Type B pancreatic cell (in vitro differentiated cells): ENCODE data around the gene EDRF1. TPM values are rescaled to one million over a fixed set of nuclear protein-coding genes. Genes with fewer than 3 reads are reported as not detected.

Experiments used
- DNase-seq: peaks from one replicate; pipeline ENCODE4 v3.0.0; 2021; ENCODE audit warnings: mixed read lengths; ENCODE audit not compliant: unreplicated experiment; ENCODE audit errors: extremely low spot score
- H3K27ac Mint-ChIP-seq: 2 replicates; pipeline ENCODE4 v1.8.0; 2021; ENCODE audit warnings: mild to moderate bottlenecking, mixed read lengths
- H3K27me3 Mint-ChIP-seq: 2 replicates; pipeline ENCODE4 v1.8.0; 2021; ENCODE audit warnings: mixed read lengths
- H3K36me3 Mint-ChIP-seq: 2 replicates; pipeline ENCODE4 v1.8.0; 2021; ENCODE audit warnings: mixed read lengths
- H3K4me1 Mint-ChIP-seq: one replicate; pipeline ENCODE4 v1.8.0; 2021; ENCODE audit warnings: mixed read lengths; ENCODE audit not compliant: unreplicated experiment
- H3K4me3 Mint-ChIP-seq: 2 replicates; pipeline ENCODE4 v1.8.0; 2021; ENCODE audit warnings: mild to moderate bottlenecking, mixed read lengths
- H3K9me3 Mint-ChIP-seq: 2 replicates; pipeline ENCODE4 v1.8.0; 2021; ENCODE audit warnings: mixed read lengths
- CTCF ChIP-seq: fragments of 200-600 bp; sonication (generic); conservative IDR thresholded peaks from 2 replicates; pipeline ENCODE4 v1.5.0; 2021; ENCODE audit warnings: antibody characterized with exemption, mild to moderate bottlenecking
- total RNA-seq: library from RNA; stranded (reverse); gene quantifications from 2 replicates; pipeline ENCODE4 v1.2.1, GENCODE V29; 2021; ENCODE audit warnings: low replicate concordance

The EDRF1 gene
- total RNA-seq, 1 donor from 2014 or later = 35.4 TPM

GRCh38 chr10:125684581-125684980, 34.9 kb upstream of the EDRF1 start:
- Mint-ChIP-seq H3K36me3 (no peaks in the 10 kb centered on the region), H3K27me3 (peaks cover 8% of the 10 kb centered on the region), H3K9me3 (no peaks in the 10 kb centered on the region), H3K4me3 (no peak overlapping the region), H3K4me1 (peaks cover under 1% of the 10 kb centered on the region), H3K27ac (no peak overlapping the region)
- DNase-seq = no peak
- no peak for TF ChIP-seq CTCF

- Mint-ChIP-seq H3K36me3 (no peaks in the 10 kb centered on the region), H3K27ac (no peak overlapping the region), H3K4me1 (peaks cover 13% of the 10 kb centered on the region), H3K4me3 (no peak overlapping the region), H3K27me3 (peaks cover 11% of the 10 kb centered on the region), H3K9me3 (no peaks in the 10 kb centered on the region)
- DNase-seq = no peak
- no peak for TF ChIP-seq CTCF
Observed at GRCh38 chr10:125687507-125688185, 31.9 kb upstream of the EDRF1 start.

DNA sequence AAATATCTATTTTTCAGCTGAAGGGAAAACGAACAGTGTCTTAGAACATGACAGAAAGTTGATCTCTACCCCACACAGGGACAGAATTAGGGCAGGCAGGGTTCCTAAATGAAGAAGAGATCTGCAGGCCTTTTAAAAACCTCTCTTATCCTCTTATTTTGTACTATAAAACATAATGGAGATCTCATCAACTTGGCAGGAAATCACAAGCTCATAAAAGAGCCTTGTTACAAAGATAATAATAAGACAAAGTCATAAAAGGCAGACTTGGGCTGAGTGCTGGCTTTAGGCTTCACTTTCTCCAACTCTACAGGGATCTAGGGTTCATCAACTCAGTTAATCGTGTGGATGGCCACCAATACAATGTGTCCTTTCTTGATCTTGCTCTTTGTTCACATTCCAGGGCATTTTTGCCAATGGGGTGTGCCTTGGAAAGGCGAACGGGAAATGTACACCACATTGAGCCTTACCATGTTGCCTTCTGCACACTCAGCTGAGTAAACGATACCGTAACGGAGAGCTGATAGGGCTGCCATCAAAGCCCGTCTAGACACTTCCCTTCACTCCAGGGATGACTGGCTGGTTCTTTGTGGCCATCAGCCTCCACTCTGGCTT, 29.4 kb upstream of the EDRF1 start:
- no peak overlapping the region for H3K27ac Mint-ChIP-seq
- peaks cover 17% of the 10 kb centered on the region for H3K4me1 Mint-ChIP-seq
- H3K27me3 Mint-ChIP-seq = peaks cover 11% of the 10 kb centered on the region
- H3K4me3 Mint-ChIP-seq = no peak overlapping the region
- no peak for DNase-seq
- TF ChIP-seq CTCF = no peak
- H3K36me3 Mint-ChIP-seq = no peaks in the 10 kb centered on the region
- H3K9me3 Mint-ChIP-seq = no peaks in the 10 kb centered on the region

DNA sequence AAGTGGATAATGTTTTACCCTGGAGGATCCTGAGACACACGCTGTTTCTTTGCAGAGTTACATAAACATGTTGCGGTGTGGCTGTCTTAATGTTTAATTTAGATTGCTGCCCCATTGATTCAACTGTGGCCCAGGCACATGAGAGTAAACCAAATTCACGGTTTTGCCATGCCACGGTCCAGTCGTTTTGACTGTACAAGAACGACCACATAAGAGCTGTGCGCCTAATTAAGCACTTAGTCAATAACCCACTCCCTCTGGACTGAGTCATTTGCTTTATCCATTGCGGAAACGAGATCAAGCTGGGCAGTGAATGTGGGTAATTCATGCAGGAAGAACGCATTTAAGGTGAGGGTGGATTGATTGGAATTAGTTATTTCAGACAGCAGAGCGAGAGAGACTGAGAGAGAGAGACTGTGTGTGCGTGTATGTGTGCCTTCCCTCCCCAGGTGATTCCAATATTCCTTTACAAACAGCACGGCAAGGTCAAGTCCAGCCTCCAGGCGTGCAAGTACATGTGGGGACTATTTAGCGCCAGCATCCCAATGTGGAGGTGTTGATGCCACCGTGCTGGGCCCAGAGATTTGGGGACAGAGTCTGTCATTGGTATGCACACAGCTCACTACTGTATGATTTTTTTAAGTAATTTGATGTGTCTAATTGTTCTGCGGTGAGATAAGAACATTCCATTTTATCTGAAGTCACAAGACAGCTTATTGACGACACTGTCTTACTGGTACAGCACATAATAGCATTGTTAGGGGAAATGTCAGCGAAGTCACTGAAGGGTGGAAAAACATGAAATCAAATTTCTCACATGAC, 28.1 kb upstream of the EDRF1 start:
- Mint-ChIP-seq H3K27me3 (peaks cover 10% of the 10 kb centered on the region), H3K36me3 (no peaks in the 10 kb centered on the region), H3K4me3 (no peak overlapping the region), H3K9me3 (no peaks in the 10 kb centered on the region), H3K27ac (no peak overlapping the region), H3K4me1 (peaks cover 17% of the 10 kb centered on the region)
- no peak for TF ChIP-seq CTCF
- no peak for DNase-seq

DNA sequence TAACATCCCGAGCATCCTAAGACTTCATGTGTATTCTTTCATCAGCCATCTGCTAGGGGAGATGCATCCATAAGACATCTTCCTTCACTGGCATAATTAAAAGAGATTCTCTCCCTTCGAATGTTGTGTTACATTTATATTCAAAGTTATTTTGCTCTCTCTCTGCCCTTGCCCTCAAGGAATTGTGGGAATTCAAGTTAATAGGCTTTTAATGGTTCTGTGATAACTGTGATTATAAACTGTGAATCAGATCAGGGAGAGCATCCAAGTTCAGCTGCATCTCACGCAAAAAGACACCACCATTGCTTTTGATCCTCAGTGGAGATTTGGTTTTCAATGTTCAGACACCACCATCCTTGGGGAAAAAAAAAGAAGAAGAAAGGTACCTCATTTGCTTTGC, 27.3 kb upstream of the EDRF1 start:
- Mint-ChIP-seq H3K27ac (no peak overlapping the region), H3K27me3 (peaks cover 5% of the 10 kb centered on the region), H3K9me3 (no peaks in the 10 kb centered on the region), H3K4me1 (peaks cover 17% of the 10 kb centered on the region), H3K4me3 (no peak overlapping the region), H3K36me3 (no peaks in the 10 kb centered on the region)
- no peak for TF ChIP-seq CTCF
- DNase-seq = no peak
